SU-DHL-6 (cell line): Measurements from ENCODE around the gene TAAR9.

Experiments
- H2AFZ ChIP-seq: fragments of 200-600 bp; sonication (generic); 2 replicates; pipeline ENCODE4 v1.6.1; 2014; ENCODE audit warnings: low read depth, mild to moderate bottlenecking, moderate library complexity, mixed read lengths, antibody characterized with exemption, low read length; ENCODE audit not compliant: severe bottlenecking
- H3F3A ChIP-seq: fragments of 200-600 bp; shearing (Covaris generic); 2 replicates; pipeline ENCODE4 v1.6.0; 2016; ENCODE audit warnings: antibody characterized with exemption, mild to moderate bottlenecking; ENCODE audit not compliant: insufficient read depth
- H3K27ac ChIP-seq: fragments of 200-600 bp; sonication (generic); 2 replicates; pipeline ENCODE4 v1.5.1; 2016; ENCODE audit warnings: low read depth, mild to moderate bottlenecking, low read length, moderate library complexity, mixed read lengths
- H3K27me3 ChIP-seq: fragments of 200-600 bp; sonication (generic), shearing (Covaris generic); 2 replicates; pipeline ENCODE4 v1.6.0; 2014; ENCODE audit warnings: mild to moderate bottlenecking, low read length
- H3K36me3 ChIP-seq: fragments of 200-600 bp; sonication (generic); 2 replicates; pipeline ENCODE4 v1.6.1; 2014; ENCODE audit warnings: mild to moderate bottlenecking, low read length, mixed read lengths
- H3K4me2 ChIP-seq: fragments of 300-600, 200-600 bp; shearing (Covaris generic), sonication (generic); 2 replicates; pipeline ENCODE4 v1.6.0; 2014; ENCODE audit warnings: low read length, low read depth, mild to moderate bottlenecking; ENCODE audit not compliant: poor library complexity, severe bottlenecking
- H3K4me3 ChIP-seq: fragments of 200-600 bp; sonication (generic); 2 replicates; pipeline ENCODE4 v1.5.1; 2014; ENCODE audit warnings: antibody characterized with exemption, low read length, mild to moderate bottlenecking, mixed read lengths; ENCODE audit not compliant: insufficient read depth, poor library complexity, severe bottlenecking
- H3K79me2 ChIP-seq: fragments of 200-600 bp; sonication (generic); 2 replicates; pipeline ENCODE4 v1.6.1; 2014; ENCODE audit warnings: mild to moderate bottlenecking, low read length, moderate library complexity; ENCODE audit not compliant: insufficient read depth
- H3K9ac ChIP-seq: fragments of 200-600 bp; sonication (generic); 2 replicates; pipeline ENCODE4 v1.7.0; 2014; ENCODE audit warnings: mild to moderate bottlenecking, low read length
- H3K9me2 ChIP-seq: fragments of 200-600 bp; sonication (generic); replicated peaks from 2 replicates; pipeline ENCODE4 v1.6.1; 2014; ENCODE audit warnings: low read length; ENCODE audit not compliant: insufficient read depth
- H3K9me3 ChIP-seq: fragments of 200-600 bp; sonication (generic); 2 replicates; pipeline ENCODE4 v1.6.1; 2014; ENCODE audit warnings: low read length, mixed read lengths; ENCODE audit not compliant: insufficient read depth
- H4K20me1 ChIP-seq: fragments of 200-600 bp; sonication (generic); 2 replicates; pipeline ENCODE4 v1.6.1; 2014; ENCODE audit warnings: low read depth, mild to moderate bottlenecking, antibody characterized with exemption, low read length, moderate library complexity, mixed read lengths
- CTCF ChIP-seq: fragments of 200-600 bp; sonication (generic); IDR thresholded peaks from one replicate; pipeline ENCODE4 v1.5.1; 2017; ENCODE audit warnings: antibody characterized with exemption, mild to moderate bottlenecking, low read length, moderate library complexity; ENCODE audit not compliant: insufficient read depth, poor library complexity, severe bottlenecking
- EZH2phosphoT487 ChIP-seq: fragments of 200-600 bp; sonication (generic), shearing (Covaris generic); conservative IDR thresholded peaks from 2 replicates; pipeline ENCODE4 v1.6.1; 2018; ENCODE audit warnings: mild to moderate bottlenecking, antibody characterized with exemption, low read length, moderate library complexity, mixed read lengths

Gene TAAR9

GRCh38 chr6:132537977-132538376 lies at the start of gene TAAR9:
Gene TAAR9, plus strand, starts transcription at chr6:132538277. Its CDS starts 13 bp downstream, at chr6:132538290.
- H2AFZ ChIP-seq = no peak within 1 kb of the TSS
- no peaks in the 10 kb centered on the region for H3K36me3 ChIP-seq
- H3K9ac ChIP-seq = no peak within 1 kb of the TSS
- no peaks in the 10 kb centered on the region for H3K27me3 ChIP-seq
- no peaks in the 10 kb centered on the region for H3K9me3 ChIP-seq
- H4K20me1 ChIP-seq = no peaks in the 10 kb centered on the region
- H3K9me2 ChIP-seq = no peaks in the 10 kb centered on the region
- TF ChIP-seq EZH2phosphoT487 (no peak), CTCF (no peak)
- no peak within 1 kb of the TSS for H3K27ac ChIP-seq
- H3K79me2 ChIP-seq = no peaks in the 10 kb centered on the region
- no peaks in the 10 kb centered on the region for H3F3A ChIP-seq
- no peak within 1 kb of the TSS for H3K4me3 ChIP-seq
- H3K4me2 ChIP-seq = no peak within 1 kb of the TSS

GRCh38 chr6:132489376-132489775 lies 48.7 kb upstream of the TAAR9 start:
- Histone ChIP-seq H2AFZ (no peak overlapping the region), H3K27me3 (no peaks in the 10 kb centered on the region), H3K4me3 (no peak overlapping the region), H3K79me2 (peaks cover 90% of the 10 kb centered on the region), H3K36me3 (peaks cover 37% of the 10 kb centered on the region), H3K4me2 (peak overlapping the region; percentile 73), H3K27ac (peak overlapping the region; percentile 96), H3K9me2 (no peaks in the 10 kb centered on the region), H3K9me3 (no peaks in the 10 kb centered on the region), H4K20me1 (no peaks in the 10 kb centered on the region), H3K9ac (peak overlapping the region; percentile 71), H3F3A (peaks cover 49% of the 10 kb centered on the region)
- no peak for TF ChIP-seq EZH2phosphoT487
- no peak for TF ChIP-seq CTCF

- no peaks in the 10 kb centered on the region for H3K27me3 ChIP-seq
- H3K79me2 ChIP-seq = peaks cover 96% of the 10 kb centered on the region
- no peaks in the 10 kb centered on the region for H3K9me2 ChIP-seq
- no peaks in the 10 kb centered on the region for H4K20me1 ChIP-seq
- TF ChIP-seq CTCF (no peak), EZH2phosphoT487 (no peak)
- peak overlapping the region; percentile 96 for H3K27ac ChIP-seq
- peak overlapping the region; percentile 71 for H3K9ac ChIP-seq
- peaks cover 46% of the 10 kb centered on the region for H3F3A ChIP-seq
- peak overlapping the region; percentile 73 for H3K4me2 ChIP-seq
- no peak overlapping the region for H2AFZ ChIP-seq
- H3K9me3 ChIP-seq = no peaks in the 10 kb centered on the region
- H3K36me3 ChIP-seq = peaks cover 40% of the 10 kb centered on the region
- peak overlapping the region; percentile 60 for H3K4me3 ChIP-seq
These were observed 48.1 kb upstream of the TAAR9 start for GRCh38 chr6:132490024-132490423.
